Smooth muscle cell (in vitro differentiated cells): ENCODE results near the gene COTL1. TPM values are rescaled to one million over a fixed set of nuclear protein-coding genes. Genes with fewer than 3 reads are reported as not detected.

ENCODE experiments used
- DNase-seq: peaks from one replicate; lab custom pipeline; 2025; ENCODE audit not compliant: unreplicated experiment; lab: John Stamatoyannopoulos, UW
- H2AFZ ChIP-seq: fragments of 200-600 bp; sonication (generic); 2 replicates; pipeline ENCODE4 v1.6.0; 2016; ENCODE audit warnings: antibody characterized with exemption, low read depth, mild to moderate bottlenecking
- H3F3A ChIP-seq: fragments of 200-600 bp; sonication (generic); 2 replicates; pipeline ENCODE4 v1.6.0; 2017; ENCODE audit warnings: antibody characterized with exemption, low read depth
- H3K27ac ChIP-seq: fragments of 200-600 bp; sonication (generic); 2 replicates; pipeline ENCODE4 v1.5.1; 2016; ENCODE audit warnings: low read depth, mild to moderate bottlenecking
- H3K27me3 ChIP-seq: fragments of 200-600 bp; sonication (generic); 2 replicates; pipeline ENCODE4 v1.6.1; 2016; ENCODE audit warnings: low read depth, mild to moderate bottlenecking
- H3K36me3 ChIP-seq: fragments of 200-600 bp; sonication (generic); 2 replicates; pipeline ENCODE4 v1.5.1; 2016; ENCODE audit warnings: low read depth
- H3K4me1 ChIP-seq: fragments of 200-600 bp; sonication (generic); 2 replicates; pipeline ENCODE4 v1.5.1; 2016; ENCODE audit warnings: low read depth
- H3K4me2 ChIP-seq: fragments of 200-600 bp; sonication (generic); 2 replicates; pipeline ENCODE4 v1.6.0; 2016; ENCODE audit warnings: mild to moderate bottlenecking
- H3K4me3 ChIP-seq: fragments of 200-600 bp; sonication (generic); 2 replicates; pipeline ENCODE4 v1.5.1; 2016; ENCODE audit warnings: mild to moderate bottlenecking
- H3K79me2 ChIP-seq: fragments of 200-600 bp; sonication (generic); 2 replicates; pipeline ENCODE4 v1.6.0; 2016; ENCODE audit warnings: low read depth, mild to moderate bottlenecking
- H3K9ac ChIP-seq: fragments of 200-600 bp; sonication (generic); 2 replicates; pipeline ENCODE4 v1.6.0; 2016; ENCODE audit warnings: low read depth
- H3K9me3 ChIP-seq: fragments of 200-600 bp; sonication (generic); replicated peaks from 2 replicates; pipeline ENCODE4 v1.5.1; 2016; ENCODE audit warnings: low read depth
- H4K20me1 ChIP-seq: fragments of 200-600 bp; sonication (generic); 2 replicates; pipeline ENCODE4 v1.6.0; 2016; ENCODE audit warnings: low read depth
- WGBS: methylation state at CpG from one replicate; pipeline ENCODE4 v1.1.7; 2016; ENCODE audit warnings: low lambda C conversion rate; 5-methylcytosine and 5-hydroxymethylcytosine counted together
- polyA plus RNA-seq: library from polyadenylated mRNA; unstranded; fragments of >200 nt; fragmentation: Nextera tagmentation; extraction: Ambion mirVana; gene quantifications from 2 replicates; pipeline ENCODE4 v1.2.1, GENCODE V29; 2016
- total RNA-seq: library from RNA; depleted of rRNA; stranded (reverse); fragments of >200 nt; gene quantifications from 2 replicates; pipeline ENCODE4 v1.2.3, GENCODE V29; 2014
- TF ChIP-seq, protein P1 (sequence below): fragments of 200-600 bp; sonication (generic); IDR thresholded peaks from 2 replicates; pipeline ENCODE4 v1.5.1; 2017; ENCODE audit warnings: borderline replicate concordance, mild to moderate bottlenecking, antibody characterized with exemption; ENCODE audit not compliant: insufficient read depth, poor library complexity, severe bottlenecking

Gene COTL1
- total and polyA plus RNA-seq, 2 experiments from 2014 or later, result 81.2 to 233 TPM

- TF ChIP-seq, protein P1, sequence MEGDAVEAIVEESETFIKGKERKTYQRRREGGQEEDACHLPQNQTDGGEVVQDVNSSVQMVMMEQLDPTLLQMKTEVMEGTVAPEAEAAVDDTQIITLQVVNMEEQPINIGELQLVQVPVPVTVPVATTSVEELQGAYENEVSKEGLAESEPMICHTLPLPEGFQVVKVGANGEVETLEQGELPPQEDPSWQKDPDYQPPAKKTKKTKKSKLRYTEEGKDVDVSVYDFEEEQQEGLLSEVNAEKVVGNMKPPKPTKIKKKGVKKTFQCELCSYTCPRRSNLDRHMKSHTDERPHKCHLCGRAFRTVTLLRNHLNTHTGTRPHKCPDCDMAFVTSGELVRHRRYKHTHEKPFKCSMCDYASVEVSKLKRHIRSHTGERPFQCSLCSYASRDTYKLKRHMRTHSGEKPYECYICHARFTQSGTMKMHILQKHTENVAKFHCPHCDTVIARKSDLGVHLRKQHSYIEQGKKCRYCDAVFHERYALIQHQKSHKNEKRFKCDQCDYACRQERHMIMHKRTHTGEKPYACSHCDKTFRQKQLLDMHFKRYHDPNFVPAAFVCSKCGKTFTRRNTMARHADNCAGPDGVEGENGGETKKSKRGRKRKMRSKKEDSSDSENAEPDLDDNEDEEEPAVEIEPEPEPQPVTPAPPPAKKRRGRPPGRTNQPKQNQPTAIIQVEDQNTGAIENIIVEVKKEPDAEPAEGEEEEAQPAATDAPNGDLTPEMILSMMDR, result no peak
- no peak overlapping the region for H3K9ac ChIP-seq
- H3K36me3 ChIP-seq, result no peaks in the 10 kb centered on the region
- H3K79me2 ChIP-seq, result peaks cover 39% of the 10 kb centered on the region
- peaks cover 39% of the 10 kb centered on the region for H4K20me1 ChIP-seq
- no peak overlapping the region for H3K4me2 ChIP-seq
- no peaks in the 10 kb centered on the region for H3K4me1 ChIP-seq
- no peak overlapping the region for H3K27ac ChIP-seq
- no peak overlapping the region for H3K4me3 ChIP-seq
- no peaks in the 10 kb centered on the region for H3K9me3 ChIP-seq
- no peaks in the 10 kb centered on the region for H3F3A ChIP-seq
- 94% methylated on average over 12 of the region's 12 CpGs for WGBS
- H2AFZ ChIP-seq, result no peak overlapping the region
- no peaks in the 10 kb centered on the region for H3K27me3 ChIP-seq
- DNase-seq, result no peak
Measured at GRCh38 chr16:84574191-84574590, 43.7 kb downstream of the COTL1 start.

DNA sequence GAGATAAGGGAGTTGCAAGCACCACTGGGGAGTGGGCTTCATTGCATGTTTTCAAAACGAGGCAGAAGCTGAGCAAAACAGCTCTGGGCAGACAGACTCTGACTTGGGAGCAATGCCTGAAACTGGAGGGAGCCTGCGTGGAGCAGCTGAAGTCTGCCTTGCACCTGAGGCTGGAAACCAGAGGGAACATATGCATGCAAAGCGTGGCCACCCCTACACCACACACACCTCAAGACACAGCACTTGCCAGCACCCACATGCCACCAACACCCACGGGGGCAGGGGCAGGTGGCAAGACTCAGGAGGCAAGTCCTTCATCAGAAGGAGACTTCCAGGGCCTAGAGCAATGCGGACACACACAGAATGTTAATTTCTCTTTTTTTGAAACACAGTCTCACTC, 45.8 kb downstream of the COTL1 start:
- H3K4me2 ChIP-seq, result no peak overlapping the region
- no peaks in the 10 kb centered on the region for H3K9me3 ChIP-seq
- H4K20me1 ChIP-seq, result peaks cover 20% of the 10 kb centered on the region
- TF ChIP-seq, protein P1, result no peak
- no peak overlapping the region for H3K4me3 ChIP-seq
- H3F3A ChIP-seq, result no peaks in the 10 kb centered on the region
- H3K36me3 ChIP-seq, result no peaks in the 10 kb centered on the region
- peaks cover 32% of the 10 kb centered on the region for H3K79me2 ChIP-seq
- H3K4me1 ChIP-seq, result no peaks in the 10 kb centered on the region
- no peaks in the 10 kb centered on the region for H3K27me3 ChIP-seq
- no peak overlapping the region for H2AFZ ChIP-seq
- DNase-seq, result no peak
- H3K27ac ChIP-seq, result no peak overlapping the region
- WGBS, result 95% methylated on average over 5 of the region's 5 CpGs
- H3K9ac ChIP-seq, result no peak overlapping the region

DNA sequence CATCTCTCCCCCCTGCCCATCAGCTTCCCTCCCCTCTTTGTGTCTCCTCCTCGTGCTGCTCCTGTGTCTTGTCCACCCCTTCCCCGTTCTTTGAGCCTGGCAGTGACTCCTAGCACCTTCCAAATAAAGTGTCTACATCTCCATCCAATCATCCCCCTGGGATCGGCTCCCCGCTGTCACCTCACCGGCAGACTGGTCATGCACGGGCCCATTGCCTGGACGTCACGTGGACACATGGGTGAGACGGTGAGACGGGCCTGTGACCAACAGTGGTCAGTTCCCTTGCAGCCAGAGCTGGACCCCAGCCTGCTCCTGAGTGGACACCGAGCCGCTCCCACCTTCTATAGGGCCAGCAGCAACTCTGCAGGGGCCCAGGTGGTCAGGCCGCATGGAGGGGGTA, 46.4 kb downstream of the COTL1 start:
- DNase-seq, result no peak
- no peaks in the 10 kb centered on the region for H3K27me3 ChIP-seq
- no peak overlapping the region for H3K9ac ChIP-seq
- WGBS, result 98% methylated on average over 12 of the region's 13 CpGs
- no peak overlapping the region for H2AFZ ChIP-seq
- H4K20me1 ChIP-seq, result peaks cover 14% of the 10 kb centered on the region
- TF ChIP-seq, protein P1, result no peak
- H3K4me2 ChIP-seq, result no peak overlapping the region
- H3K9me3 ChIP-seq, result no peaks in the 10 kb centered on the region
- H3K4me3 ChIP-seq, result no peak overlapping the region
- no peak overlapping the region for H3K27ac ChIP-seq
- no peaks in the 10 kb centered on the region for H3F3A ChIP-seq
- no peaks in the 10 kb centered on the region for H3K36me3 ChIP-seq
- peaks cover 32% of the 10 kb centered on the region for H3K79me2 ChIP-seq
- H3K4me1 ChIP-seq, result no peaks in the 10 kb centered on the region

DNA sequence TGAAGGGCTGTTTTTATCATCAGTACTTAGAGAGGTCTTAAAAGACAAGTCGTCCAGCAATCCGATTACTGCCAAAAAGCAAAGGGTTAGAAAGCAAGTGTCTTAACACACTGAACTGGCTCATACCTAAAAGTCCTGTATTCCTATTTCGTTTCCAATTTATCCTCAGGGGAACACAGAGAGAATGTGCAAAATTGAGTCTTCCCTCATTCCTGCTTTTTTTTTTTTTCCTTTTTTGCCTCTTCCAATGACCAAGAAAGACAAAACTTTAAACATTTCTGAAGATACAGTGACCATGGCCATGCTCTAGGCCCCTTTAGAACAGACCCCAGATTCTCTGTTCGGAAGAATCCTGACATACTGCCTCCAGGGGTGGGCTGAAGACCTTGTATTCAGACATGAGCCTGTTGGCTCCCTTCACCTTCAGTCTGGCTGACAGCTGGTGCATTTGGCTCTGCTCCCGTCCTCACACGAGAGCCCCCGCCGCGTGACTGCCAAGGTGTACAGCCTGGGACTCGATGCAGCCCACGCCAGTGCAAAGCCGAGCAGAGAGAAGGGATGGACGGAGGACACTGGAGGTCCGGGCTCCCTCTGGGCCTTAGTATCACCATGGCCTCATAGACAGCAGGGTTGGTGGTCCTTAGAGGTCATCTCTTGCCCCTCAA, 47.0 kb downstream of the COTL1 start:
- no peak for DNase-seq
- Histone ChIP-seq H3F3A (no peaks in the 10 kb centered on the region), H3K79me2 (peaks cover 32% of the 10 kb centered on the region), H3K4me1 (no peaks in the 10 kb centered on the region), H3K27me3 (no peaks in the 10 kb centered on the region), H3K9me3 (no peaks in the 10 kb centered on the region), H3K4me2 (no peak overlapping the region), H3K36me3 (no peaks in the 10 kb centered on the region), H4K20me1 (peaks cover 10% of the 10 kb centered on the region), H3K4me3 (no peak overlapping the region), H3K9ac (no peak overlapping the region), H2AFZ (no peak overlapping the region), H3K27ac (no peak overlapping the region)
- WGBS, result 95% methylated on average over 14 of the region's 14 CpGs
- TF ChIP-seq, protein P1, result no peak
